HFF-Myc (cell line): Measurements from ENCODE around the gene NADK.
"Not testable (repeated sequence)": the region's sequence is repeated elsewhere in the genome, so short reads cannot be mapped to it uniquely, and the experiment has no call there.

Source experiments
- DNase-seq: peaks from one replicate; pipeline ENCODE4 v3.0.0-alpha.2; 2011; ENCODE audit warnings: low read depth; ENCODE audit errors: extremely low read depth
- H3K4me3 ChIP-seq: replicated peaks from 2 replicates; pipeline ENCODE4 v1.5.1; 2011; ENCODE audit warnings: low read depth, mild to moderate bottlenecking, control low read depth, low read length
- CTCF ChIP-seq: IDR thresholded peaks from 2 replicates; pipeline ENCODE4 v1.5.1; 2012; ENCODE audit warnings: mild to moderate bottlenecking, low read depth, low read length, control low read depth; ENCODE audit errors: missing control alignments

NADK gene

GRCh38 chr1:1738799-1739337 is 39.4 kb downstream of the NADK start:
- H3K4me3 ChIP-seq, DNase-seq: not testable (repeated sequence)

GRCh38 chr1:1737675-1738590 is 40.3 kb downstream of the NADK start:
- H3K4me3 ChIP-seq, DNase-seq: not testable (repeated sequence)

GRCh38 chr1:1732381-1732780 is 45.9 kb downstream of the NADK start:
- H3K4me3 ChIP-seq, result no peak overlapping the region
- DNase-seq, result no peak
- TF ChIP-seq CTCF, result no peak

- H3K4me3 ChIP-seq, result no peak overlapping the region
- DNase-seq, result no peak
- no peak for TF ChIP-seq CTCF
These were observed 47.4 kb downstream of the NADK start for GRCh38 chr1:1730870-1731269.

GRCh38 chr1:1730230-1730629 is 48.0 kb downstream of the NADK start:
- H3K4me3 ChIP-seq, DNase-seq: not testable (repeated sequence)

- DNase-seq, result not testable (repeated sequence)
- 0 out of 2 replicates have a peak overlapping the region, but pooled peaks have one; percentile 0 for H3K4me3 ChIP-seq
These were observed 49.0 kb downstream of the NADK start for GRCh38 chr1:1729116-1729816.

GRCh38 chr1:1728308-1729005 is 49.8 kb downstream of the NADK start:
- DNase-seq, result peak; percentile 60
- H3K4me3 ChIP-seq, result 0 out of 2 replicates have a peak overlapping the region, but pooled peaks have one; percentile 0

GRCh38 chr1:1727131-1727651 is 51.1 kb downstream of the NADK start:
- not testable (repeated sequence) for H3K4me3 ChIP-seq, DNase-seq

GRCh38 chr1:1726088-1726487 is 52.2 kb downstream of the NADK start:
- DNase-seq, H3K4me3 ChIP-seq: not testable (repeated sequence)

GRCh38 chr1:1724035-1724864 is 54.0 kb downstream of the NADK start, which contains the start of gene CDK11A:
Gene CDK11A, minus strand, starts transcription at chr1:1724357. Its CDS starts 1,539 bp downstream, at chr1:1722818.
- DNase-seq, result peak; percentile 99
- peak; percentile 10 for TF ChIP-seq CTCF
- H3K4me3 ChIP-seq, result peak within 1 kb of the TSS; percentile 57
